ENCODE results near the gene HSBP1L1. TPM values are rescaled to one million over a fixed set of nuclear protein-coding genes. Genes with fewer than 3 reads are reported as not detected.

The HSBP1L1 gene
- total and polyA plus RNA-seq, 2 donors = 6.5 to 25.8 TPM

Other genes with a start within 250 kb of the HSBP1L1 start
- 0.19 TPM for gene KCNG2, start 166.7 kb upstream of the HSBP1L1 start, total RNA-seq
- gene KCNG2, start 166.7 kb upstream of the HSBP1L1 start, polyA plus RNA-seq = 0.14 TPM
- gene SLC66A2, start 13.0 kb upstream of the HSBP1L1 start, total RNA-seq = 19.9 TPM
- 91.3 TPM for gene SLC66A2, start 13.0 kb upstream of the HSBP1L1 start, polyA plus RNA-seq
- 120 TPM for gene TXNL4A, start 23.9 kb downstream of the HSBP1L1 start, total RNA-seq
- 99.0 TPM for gene TXNL4A, start 23.9 kb downstream of the HSBP1L1 start, polyA plus RNA-seq
- 18.6 TPM for gene RBFA, start 69.8 kb downstream of the HSBP1L1 start, total RNA-seq
- 16.6 TPM for gene RBFA, start 69.8 kb downstream of the HSBP1L1 start, polyA plus RNA-seq
- gene ADNP2, start 144.6 kb downstream of the HSBP1L1 start, total RNA-seq = 8.0 TPM
- gene ADNP2, start 144.6 kb downstream of the HSBP1L1 start, polyA plus RNA-seq = 9.7 TPM